K562 (cell line): ENCODE results near the gene GEN1. TPM values are rescaled to one million over a fixed set of nuclear protein-coding genes. Genes with fewer than 3 reads are reported as not detected.

Source experiments
- ESRRB ChIP-seq: fragments of 250-450 bp; sonication (Bioruptor Pico); IDR thresholded peaks from 2 replicates; pipeline ENCODE4 v1.5.0; 2020; ENCODE audit warnings: mild to moderate bottlenecking, moderate library complexity, borderline replicate concordance
- FOS ChIP-seq: IDR thresholded peaks from 3 replicates; pipeline ENCODE4 v1.6.1; 2011; ENCODE audit not compliant: insufficient read length; ENCODE audit errors: extremely low read depth
- FOXJ2 ChIP-seq: fragments of 200-800 bp; sonication (Bioruptor generic); IDR thresholded peaks from 2 replicates; pipeline ENCODE4 v1.6.1; 2016; ENCODE audit warnings: missing genetic modification characterization, missing compliant biosample characterization
- HOXB6 ChIP-seq: fragments of 250-450 bp; sonication (Bioruptor Pico); IDR thresholded peaks from 2 replicates; pipeline ENCODE4 v1.5.1; 2022; ENCODE audit warnings: mild to moderate bottlenecking, borderline replicate concordance
- IFI16 ChIP-seq: fragments of 250-450 bp; sonication (Bioruptor Pico); IDR thresholded peaks from 2 replicates; pipeline ENCODE4 v2.1.2; 2022; ENCODE audit warnings: mild to moderate bottlenecking, inconsistent platforms
- KDM2B ChIP-seq: fragments of 250-450 bp; sonication (Bioruptor Pico); IDR thresholded peaks from 2 replicates; pipeline ENCODE4 v1.8.0; 2021; ENCODE audit warnings: mild to moderate bottlenecking, moderate library complexity
- MAZ ChIP-seq, 2 experiments: fragments of 450-650 bp in 1 of 2; sonication (generic) in 1 of 2; formaldehyde crosslinking; IDR thresholded peaks in 1 of 2; conservative IDR thresholded peaks in 1 of 2; 2 replicates each; pipeline versions ENCODE4 v1.4.0 to v1.5.0; 2020; ENCODE audit warnings: mild to moderate bottlenecking in 1 of 2, missing genetic modification reagents in 1 of 2
- PHF20 ChIP-seq: fragments of 450-650 bp; IDR thresholded peaks from 2 replicates; pipeline ENCODE4 v1.6.1; 2018; ENCODE audit not compliant: partially characterized antibody
- POLR2G ChIP-seq: fragments of 200-400 bp; formaldehyde crosslinking; IDR thresholded peaks from 2 replicates; pipeline ENCODE4 v1.6.1; 2017; ENCODE audit warnings: low read depth, mild to moderate bottlenecking, antibody characterized with exemption, low read length, moderate library complexity
- POLR2H ChIP-seq: IDR thresholded peaks from 2 replicates; pipeline ENCODE4 v1.6.1; 2016; ENCODE audit warnings: missing genetic modification characterization, low read depth, mild to moderate bottlenecking, control low read depth, missing compliant biosample characterization, moderate library complexity
- PPARD ChIP-seq: fragments of 250-450 bp; sonication (Bioruptor Pico); IDR thresholded peaks from 2 replicates; pipeline ENCODE4 v1.8.0; 2022; ENCODE audit warnings: inconsistent platforms, mild to moderate bottlenecking, moderate library complexity
- PREB ChIP-seq: sonication (generic); formaldehyde crosslinking; IDR thresholded peaks from 2 replicates; pipeline ENCODE4 v1.8.1; 2023; ENCODE audit warnings: mild to moderate bottlenecking, missing genetic modification reagents
- RNF2 ChIP-seq: sonication (generic); IDR thresholded peaks from 2 replicates; pipeline ENCODE4 v1.6.1; 2016
- SAFB2 ChIP-seq: fragments of 200-400 bp; formaldehyde crosslinking; IDR thresholded peaks from 2 replicates; pipeline ENCODE4 v1.6.1; 2018; ENCODE audit warnings: borderline replicate concordance, low read length, low read depth, moderate library complexity; ENCODE audit not compliant: severe bottlenecking
- TAF1 ChIP-seq: IDR thresholded peaks from 2 replicates; pipeline ENCODE4 v1.6.1; 2011; ENCODE audit warnings: mild to moderate bottlenecking, low read length, moderate library complexity; ENCODE audit not compliant: insufficient read depth, control insufficient read depth, severe bottlenecking; ENCODE audit errors: extremely low read depth
- TCF7L2 ChIP-seq: fragments of 150-350 bp; IDR thresholded peaks from 2 replicates; pipeline ENCODE4 v1.6.1; 2016; ENCODE audit warnings: low read depth, mild to moderate bottlenecking, low read length, moderate library complexity
- ZNF124 ChIP-seq: sonication (generic); formaldehyde crosslinking; IDR thresholded peaks from 2 replicates; pipeline ENCODE4 v1.8.1; 2022; ENCODE audit warnings: missing genetic modification reagents
- ZNF282 ChIP-seq: sonication (generic); formaldehyde crosslinking; IDR thresholded peaks from 2 replicates; pipeline ENCODE4 v1.8.1; 2023; ENCODE audit warnings: missing genetic modification reagents
- ZNF311 ChIP-seq: fragments of 250-450 bp; sonication (Bioruptor Pico); IDR thresholded peaks from 2 replicates; pipeline ENCODE4 v1.4.0; 2020; ENCODE audit warnings: mild to moderate bottlenecking, moderate library complexity
- ZNF644 ChIP-seq: fragments of 200-800 bp; sonication (Bioruptor generic); IDR thresholded peaks from 2 replicates; pipeline ENCODE4 v1.6.1; 2016; ENCODE audit warnings: low read depth, missing genetic modification characterization, missing compliant biosample characterization
- ZNF764 ChIP-seq: fragments of 250-450 bp; sonication (Bioruptor Pico); IDR thresholded peaks from 2 replicates; pipeline ENCODE4 v1.4.0; 2020; ENCODE audit warnings: low read depth, mild to moderate bottlenecking, moderate library complexity
- polyA plus RNA-seq, 8 experiments: library from polyadenylated mRNA; depleted of rRNA in 4 of 8; stranded (reverse) in 5 of 8; unstranded in 3 of 8; fragments of >200 nt; fragmentation: Nextera tagmentation in 2 of 8; fragmentation: Illumina TruSeq in 1 of 8; extraction: Ambion mirVana in 2 of 8; extraction: Trizol in 1 of 8; gene quantifications; 2 replicates each; pipeline versions ENCODE4 v1.2.1 to v1.2.3, GENCODE V29; 2011 to 2014; ENCODE audit warnings: inconsistent platforms in 1 of 8, missing spikeins in 1 of 8
- total RNA-seq, 7 experiments: library from RNA; depleted of rRNA in 6 of 7; stranded (reverse); fragments of >200 nt in 6 of 7; fragmentation: Illumina TruSeq in 2 of 7; extraction: Trizol in 2 of 7; gene quantifications; 2 replicates each; pipeline versions ENCODE4 v1.2.1 to v1.2.3, GENCODE V29; 2011 to 2021; ENCODE audit warnings: low replicate concordance in 1 of 7
- TF ChIP-seq, protein P1 (sequence below): fragments of 150-350 bp; conservative IDR thresholded peaks from 2 replicates; pipeline ENCODE4 v1.6.1; 2014; ENCODE audit warnings: low read length
- TF ChIP-seq, protein P2 (sequence below): fragments of 450-650 bp; IDR thresholded peaks from 2 replicates; pipeline ENCODE4 v1.6.1; 2017; ENCODE audit warnings: antibody characterized with exemption
- TF ChIP-seq, protein P3 (sequence below): sonication (generic); formaldehyde crosslinking; IDR thresholded peaks from 2 replicates; pipeline ENCODE4 v1.8.0; 2023; ENCODE audit warnings: mild to moderate bottlenecking, missing genetic modification reagents

The GEN1 gene
- total and polyA plus RNA-seq, 9 of the 15 experiments (the other 6 are each of a cell fraction or from before 2014, with no cell fraction given), result 8.6 to 39.7 (median 24.5) TPM

- TF ChIP-seq PREB (CRISPR knock-in tag), result no peak
- TF ChIP-seq FOXJ2 (tag), result no peak
- TF ChIP-seq TAF1, result no peak
- TF ChIP-seq, protein P1, sequence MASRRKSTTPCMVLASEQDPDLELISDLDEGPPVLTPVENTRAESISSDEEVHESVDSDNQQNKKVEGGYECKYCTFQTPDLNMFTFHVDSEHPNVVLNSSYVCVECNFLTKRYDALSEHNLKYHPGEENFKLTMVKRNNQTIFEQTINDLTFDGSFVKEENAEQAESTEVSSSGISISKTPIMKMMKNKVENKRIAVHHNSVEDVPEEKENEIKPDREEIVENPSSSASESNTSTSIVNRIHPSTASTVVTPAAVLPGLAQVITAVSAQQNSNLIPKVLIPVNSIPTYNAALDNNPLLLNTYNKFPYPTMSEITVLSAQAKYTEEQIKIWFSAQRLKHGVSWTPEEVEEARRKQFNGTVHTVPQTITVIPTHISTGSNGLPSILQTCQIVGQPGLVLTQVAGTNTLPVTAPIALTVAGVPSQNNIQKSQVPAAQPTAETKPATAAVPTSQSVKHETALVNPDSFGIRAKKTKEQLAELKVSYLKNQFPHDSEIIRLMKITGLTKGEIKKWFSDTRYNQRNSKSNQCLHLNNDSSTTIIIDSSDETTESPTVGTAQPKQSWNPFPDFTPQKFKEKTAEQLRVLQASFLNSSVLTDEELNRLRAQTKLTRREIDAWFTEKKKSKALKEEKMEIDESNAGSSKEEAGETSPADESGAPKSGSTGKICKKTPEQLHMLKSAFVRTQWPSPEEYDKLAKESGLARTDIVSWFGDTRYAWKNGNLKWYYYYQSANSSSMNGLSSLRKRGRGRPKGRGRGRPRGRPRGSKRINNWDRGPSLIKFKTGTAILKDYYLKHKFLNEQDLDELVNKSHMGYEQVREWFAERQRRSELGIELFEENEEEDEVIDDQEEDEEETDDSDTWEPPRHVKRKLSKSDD, result no peak
- no peak for TF ChIP-seq POLR2G
- TF ChIP-seq IFI16, result no peak
- TF ChIP-seq KDM2B (CRISPR knock-in tag), result no peak
- no peak for TF ChIP-seq ZNF644 (tag)
- no peak for TF ChIP-seq ZNF764
- TF ChIP-seq PHF20, result no peak
- no peak for TF ChIP-seq FOS
- TF ChIP-seq, protein P2, sequence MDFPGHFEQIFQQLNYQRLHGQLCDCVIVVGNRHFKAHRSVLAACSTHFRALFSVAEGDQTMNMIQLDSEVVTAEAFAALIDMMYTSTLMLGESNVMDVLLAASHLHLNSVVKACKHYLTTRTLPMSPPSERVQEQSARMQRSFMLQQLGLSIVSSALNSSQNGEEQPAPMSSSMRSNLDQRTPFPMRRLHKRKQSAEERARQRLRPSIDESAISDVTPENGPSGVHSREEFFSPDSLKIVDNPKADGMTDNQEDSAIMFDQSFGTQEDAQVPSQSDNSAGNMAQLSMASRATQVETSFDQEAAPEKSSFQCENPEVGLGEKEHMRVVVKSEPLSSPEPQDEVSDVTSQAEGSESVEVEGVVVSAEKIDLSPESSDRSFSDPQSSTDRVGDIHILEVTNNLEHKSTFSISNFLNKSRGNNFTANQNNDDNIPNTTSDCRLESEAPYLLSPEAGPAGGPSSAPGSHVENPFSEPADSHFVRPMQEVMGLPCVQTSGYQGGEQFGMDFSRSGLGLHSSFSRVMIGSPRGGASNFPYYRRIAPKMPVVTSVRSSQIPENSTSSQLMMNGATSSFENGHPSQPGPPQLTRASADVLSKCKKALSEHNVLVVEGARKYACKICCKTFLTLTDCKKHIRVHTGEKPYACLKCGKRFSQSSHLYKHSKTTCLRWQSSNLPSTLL, result no peak
- TF ChIP-seq HOXB6 (CRISPR knock-in tag), result no peak
- TF ChIP-seq, protein P3, sequence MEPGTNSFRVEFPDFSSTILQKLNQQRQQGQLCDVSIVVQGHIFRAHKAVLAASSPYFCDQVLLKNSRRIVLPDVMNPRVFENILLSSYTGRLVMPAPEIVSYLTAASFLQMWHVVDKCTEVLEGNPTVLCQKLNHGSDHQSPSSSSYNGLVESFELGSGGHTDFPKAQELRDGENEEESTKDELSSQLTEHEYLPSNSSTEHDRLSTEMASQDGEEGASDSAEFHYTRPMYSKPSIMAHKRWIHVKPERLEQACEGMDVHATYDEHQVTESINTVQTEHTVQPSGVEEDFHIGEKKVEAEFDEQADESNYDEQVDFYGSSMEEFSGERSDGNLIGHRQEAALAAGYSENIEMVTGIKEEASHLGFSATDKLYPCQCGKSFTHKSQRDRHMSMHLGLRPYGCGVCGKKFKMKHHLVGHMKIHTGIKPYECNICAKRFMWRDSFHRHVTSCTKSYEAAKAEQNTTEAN (CRISPR knock-in tag), result no peak
- TF ChIP-seq ZNF124 (CRISPR knock-in tag), result no peak
- TF ChIP-seq TCF7L2, result no peak
- no peak for TF ChIP-seq POLR2H (tag)
- no peak for TF ChIP-seq PPARD
- no peak for TF ChIP-seq MAZ (CRISPR knock-in tag; conservative IDR thresholded peaks at IDR 0.05 in 1 of 2, IDR thresholded peaks at IDR 0.05 in 1 of 2)
- TF ChIP-seq ZNF311 (CRISPR knock-in tag), result no peak
- TF ChIP-seq SAFB2, result no peak
- no peak for TF ChIP-seq RNF2
- TF ChIP-seq ZNF282 (CRISPR knock-in tag), result no peak
- TF ChIP-seq ESRRB (CRISPR knock-in tag), result no peak
Measured at GRCh38 chr2:17717666-17718065, 36.3 kb upstream of the GEN1 start (continued).
